ENCODE results near the gene UCN2. TPM values are rescaled to one million over a fixed set of nuclear protein-coding genes. Genes with fewer than 3 reads are reported as not detected.

Gene UCN2
- total and polyA plus RNA-seq, 9 of the 15 experiments (the other 6 are each of a cell fraction or from before 2014, with no cell fraction given), result 0.08 to 0.11 TPM; not detected in 7

- TF ChIP-seq, protein P1, sequence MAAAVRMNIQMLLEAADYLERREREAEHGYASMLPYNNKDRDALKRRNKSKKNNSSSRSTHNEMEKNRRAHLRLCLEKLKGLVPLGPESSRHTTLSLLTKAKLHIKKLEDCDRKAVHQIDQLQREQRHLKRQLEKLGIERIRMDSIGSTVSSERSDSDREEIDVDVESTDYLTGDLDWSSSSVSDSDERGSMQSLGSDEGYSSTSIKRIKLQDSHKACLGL (CRISPR knock-in tag; IDR thresholded peaks at IDR 0.05; ENCODE audit: borderline replicate concordance, poor library complexity, severe bottlenecking), result no peak
- TF ChIP-seq ZNF79 (CRISPR knock-in tag; IDR thresholded peaks at IDR 0.05; ENCODE audit: low read depth) (no peak), RB1 (IDR thresholded peaks at IDR 0.05; ENCODE audit: low read depth) (0 out of 2 replicates have a peak, but pooled peaks have one; percentile 15), SMC3 (conservative IDR thresholded peaks at IDR 0.05; ENCODE audit: insufficient read depth, low read depth, low read length) (peak; percentile 77), RBM15 (IDR thresholded peaks at IDR 0.05; ENCODE audit: insufficient read depth, low read length) (no peak), REST (IDR thresholded peaks at IDR 0.05; ENCODE audit: borderline replicate concordance) (peak; percentile 76), REST (CRISPR knock-in tag; IDR thresholded peaks at IDR 0.05; ENCODE audit: low read depth) (no peak), ZNF212 (CRISPR knock-in tag; IDR thresholded peaks at IDR 0.05) (no peak), EWSR1 (IDR thresholded peaks at IDR 0.05; ENCODE audit: borderline replicate concordance, low read depth, partially characterized antibody) (no peak)
- TF ChIP-seq, protein P2, sequence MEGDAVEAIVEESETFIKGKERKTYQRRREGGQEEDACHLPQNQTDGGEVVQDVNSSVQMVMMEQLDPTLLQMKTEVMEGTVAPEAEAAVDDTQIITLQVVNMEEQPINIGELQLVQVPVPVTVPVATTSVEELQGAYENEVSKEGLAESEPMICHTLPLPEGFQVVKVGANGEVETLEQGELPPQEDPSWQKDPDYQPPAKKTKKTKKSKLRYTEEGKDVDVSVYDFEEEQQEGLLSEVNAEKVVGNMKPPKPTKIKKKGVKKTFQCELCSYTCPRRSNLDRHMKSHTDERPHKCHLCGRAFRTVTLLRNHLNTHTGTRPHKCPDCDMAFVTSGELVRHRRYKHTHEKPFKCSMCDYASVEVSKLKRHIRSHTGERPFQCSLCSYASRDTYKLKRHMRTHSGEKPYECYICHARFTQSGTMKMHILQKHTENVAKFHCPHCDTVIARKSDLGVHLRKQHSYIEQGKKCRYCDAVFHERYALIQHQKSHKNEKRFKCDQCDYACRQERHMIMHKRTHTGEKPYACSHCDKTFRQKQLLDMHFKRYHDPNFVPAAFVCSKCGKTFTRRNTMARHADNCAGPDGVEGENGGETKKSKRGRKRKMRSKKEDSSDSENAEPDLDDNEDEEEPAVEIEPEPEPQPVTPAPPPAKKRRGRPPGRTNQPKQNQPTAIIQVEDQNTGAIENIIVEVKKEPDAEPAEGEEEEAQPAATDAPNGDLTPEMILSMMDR (IDR thresholded peaks at IDR 0.05 in 2 of 3, conservative IDR thresholded peaks at IDR 0.05 in 1 of 3; ENCODE audit: insufficient read depth in 2 of 3, low read depth in 1 of 3, low read length in 3 of 3), result peak; percentile 80 to 89 (median 86)
Measured at GRCh38 chr3:48548729-48549705, 14.6 kb downstream of the UCN2 start (continued).

Measured in K562 (cell line).